ENCODE data around the gene HOTAIR.

Gene HOTAIR

DNA sequence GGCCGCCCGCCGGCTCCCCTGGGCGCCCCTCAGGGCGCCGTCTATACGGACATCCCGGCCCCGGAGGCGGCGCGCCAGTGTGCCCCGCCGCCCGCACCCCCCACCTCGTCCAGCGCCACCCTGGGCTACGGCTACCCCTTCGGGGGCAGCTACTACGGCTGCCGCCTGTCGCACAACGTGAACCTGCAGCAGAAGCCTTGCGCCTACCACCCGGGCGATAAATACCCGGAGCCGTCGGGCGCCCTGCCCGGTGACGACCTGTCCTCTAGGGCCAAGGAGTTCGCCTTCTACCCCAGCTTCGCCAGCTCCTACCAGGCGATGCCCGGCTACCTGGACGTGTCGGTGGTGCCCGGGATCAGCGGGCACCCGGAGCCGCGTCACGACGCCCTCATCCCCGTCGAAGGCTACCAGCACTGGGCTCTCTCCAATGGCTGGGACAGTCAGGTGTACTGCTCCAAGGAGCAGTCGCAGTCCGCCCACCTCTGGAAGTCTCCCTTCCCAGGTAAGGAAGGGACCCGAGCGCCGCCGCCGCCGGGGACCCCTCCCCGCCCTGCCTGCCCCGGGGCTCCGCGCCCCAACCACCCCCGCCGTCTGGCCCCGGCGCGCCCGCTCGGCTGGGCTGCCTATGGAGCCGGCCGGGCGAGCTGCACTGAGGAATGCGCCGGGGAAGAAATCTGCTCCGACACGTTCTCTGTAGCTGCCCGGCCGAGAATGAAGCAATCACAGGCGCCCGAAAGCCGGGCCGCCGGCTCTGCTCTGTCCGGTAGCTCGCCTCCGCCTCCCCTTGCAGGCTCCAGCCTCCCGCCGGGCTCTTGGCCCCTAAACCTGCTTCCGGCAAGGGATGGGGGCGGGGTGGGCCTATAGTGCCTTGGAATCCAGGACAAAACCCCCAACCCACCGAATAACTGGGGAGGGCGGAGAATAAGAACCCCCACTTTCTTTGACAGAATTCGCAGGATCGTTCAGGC, 35.3 kb downstream of the HOTAIR start:
- no peak for DNase-seq

DNA sequence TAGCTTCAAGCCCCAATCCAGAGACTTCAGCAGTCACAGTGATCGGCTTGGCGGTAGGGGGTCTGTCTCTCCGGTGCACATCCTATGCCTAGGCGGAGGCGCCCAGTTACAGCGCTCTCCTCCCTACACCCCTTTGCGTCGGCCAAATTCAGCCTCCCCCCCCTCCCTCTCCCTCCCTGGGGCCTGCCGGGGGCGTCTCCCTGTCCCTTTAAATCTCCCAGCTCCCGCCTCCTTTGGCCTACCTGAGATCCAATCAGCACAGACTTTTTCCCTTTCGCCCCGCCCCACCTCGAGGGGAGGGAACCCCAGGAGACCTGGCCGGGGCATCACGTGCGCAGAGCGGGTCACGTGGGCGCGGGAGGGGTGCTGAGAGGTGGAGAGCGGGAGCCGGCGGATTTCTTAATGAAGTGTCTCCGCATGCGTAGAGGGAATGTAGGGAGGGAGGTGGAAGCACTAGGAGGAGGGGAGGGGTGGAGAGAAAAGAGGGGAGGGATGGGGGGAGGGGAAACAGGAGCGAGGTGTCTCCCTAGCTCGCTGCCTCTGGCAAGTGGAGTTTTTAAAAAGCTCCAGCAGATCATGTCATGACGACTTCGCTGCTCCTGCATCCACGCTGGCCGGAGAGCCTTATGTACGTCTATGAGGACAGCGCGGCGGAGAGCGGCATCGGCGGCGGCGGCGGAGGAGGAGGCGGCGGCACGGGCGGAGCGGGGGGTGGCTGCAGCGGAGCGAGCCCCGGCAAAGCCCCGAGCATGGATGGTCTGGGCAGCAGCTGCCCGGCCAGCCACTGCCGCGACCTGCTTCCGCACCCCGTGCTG, 36.2 kb downstream of the HOTAIR start, which contains the start of gene HOXC13:
Gene HOXC13 (plus strand): TSS at position 506 of the 815 bp plus-strand sequence. CDS start 76 bp downstream, at position 582.
- no peak for DNase-seq

DNA sequence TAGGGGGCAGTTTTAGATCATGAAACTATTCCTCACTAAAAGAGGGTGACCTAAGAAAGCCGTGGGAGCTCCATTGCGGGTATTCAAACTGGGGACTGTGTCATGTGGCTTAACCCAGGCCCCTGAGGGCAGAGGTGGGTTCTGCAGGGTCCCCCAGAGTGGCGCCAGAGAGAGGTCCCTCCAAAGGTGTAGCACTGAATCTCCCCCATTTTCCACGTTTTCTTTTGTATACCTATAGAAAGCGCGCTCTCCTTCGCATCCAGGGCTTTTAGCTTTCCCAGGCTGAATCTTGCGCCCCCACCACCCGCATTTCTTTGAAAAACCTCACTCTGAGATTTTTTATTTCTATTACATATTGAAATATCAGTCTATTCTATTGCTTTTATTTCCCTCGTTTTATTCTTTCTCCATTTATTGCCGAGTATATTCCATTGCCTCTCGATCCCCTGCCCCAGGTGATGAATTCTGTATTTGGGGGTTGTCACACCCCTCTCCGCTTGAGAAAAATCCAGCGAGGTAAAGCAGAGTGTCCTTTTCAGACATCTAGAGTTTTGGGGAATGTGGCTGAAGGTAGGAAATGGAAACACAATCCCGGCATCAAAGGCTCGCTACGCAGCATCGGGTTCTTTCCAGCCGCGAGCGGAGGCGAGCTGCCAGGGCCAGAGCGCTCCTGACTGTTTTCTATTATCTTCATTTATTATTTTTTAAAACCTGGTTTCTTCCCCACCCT, 37.0 kb downstream of the HOTAIR start:
- DNase-seq, result no peak

DNA sequence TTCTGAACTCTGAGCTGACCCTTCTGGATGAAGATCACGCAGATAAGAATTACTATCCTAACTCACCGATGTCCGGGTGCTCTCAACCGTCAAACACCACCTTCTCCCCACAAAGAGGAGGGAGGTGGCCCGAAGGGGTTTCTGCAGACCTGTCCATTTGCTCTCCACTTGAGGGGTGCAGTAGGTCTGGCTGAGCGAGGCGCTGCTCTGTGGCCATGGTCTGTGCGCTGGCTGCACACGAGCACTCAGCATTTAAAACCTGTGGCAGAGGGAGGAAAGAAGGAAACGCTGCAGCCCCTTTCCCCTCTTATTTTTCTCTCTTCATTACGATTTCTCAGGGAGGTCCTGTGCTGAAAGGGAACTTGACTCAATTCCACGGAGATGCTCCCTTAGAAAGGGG, 37.7 kb downstream of the HOTAIR start:
- DNase-seq, result no peak

DNA sequence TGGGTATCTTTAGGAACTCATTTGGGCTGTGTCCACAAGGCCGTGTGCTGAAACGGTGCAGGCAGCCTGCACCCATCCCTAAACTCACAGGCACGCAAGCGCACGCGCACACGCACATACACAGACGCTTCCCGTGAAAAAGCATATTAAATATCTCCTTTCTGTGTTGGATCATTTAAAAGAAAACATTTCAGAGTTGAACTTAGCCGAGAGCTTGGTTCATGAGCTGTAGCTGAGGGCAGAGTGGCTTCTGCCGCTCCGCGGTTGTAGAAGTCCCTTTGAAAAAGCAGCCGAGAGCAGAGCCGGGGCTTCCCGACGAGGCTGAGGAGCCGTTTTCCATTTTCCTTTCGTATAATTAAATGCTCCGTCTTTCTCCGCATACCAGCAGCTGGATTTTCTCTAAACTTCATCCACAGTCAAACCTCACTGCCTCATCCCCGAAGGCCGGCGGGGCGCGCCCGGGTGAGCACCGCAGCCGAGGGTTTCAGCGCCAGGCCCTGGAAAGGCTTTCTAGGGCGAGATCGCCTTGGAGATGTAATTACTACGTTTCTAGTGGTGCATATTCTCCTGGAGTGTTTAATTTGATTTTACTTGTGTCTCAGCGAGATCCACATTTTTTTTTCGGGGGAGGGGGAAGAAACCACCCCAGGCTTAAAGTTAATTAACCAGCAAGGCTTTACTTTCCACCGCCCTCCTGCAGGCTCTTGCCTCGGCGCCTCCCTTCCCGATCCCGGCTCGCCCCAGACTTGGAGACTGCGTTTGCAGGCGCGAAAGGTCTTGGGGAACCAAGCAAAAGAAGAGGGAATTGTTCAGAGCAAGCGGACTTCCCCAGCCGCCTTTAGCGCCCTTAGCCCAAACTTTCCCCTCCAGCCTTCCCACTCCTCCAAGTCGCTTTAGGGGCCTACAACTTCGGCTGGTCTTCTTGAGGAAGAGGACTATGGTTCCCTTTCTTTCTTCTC, 39.1 kb downstream of the HOTAIR start:
- no peak for DNase-seq

- DNase-seq, result no peak
These were observed 41.8 kb downstream of the HOTAIR start for GRCh38 chr12:53932915-53933314.

GRCh38 chr12:53931844-53932581, 42.7 kb downstream of the HOTAIR start:
- no peak for DNase-seq

DNA sequence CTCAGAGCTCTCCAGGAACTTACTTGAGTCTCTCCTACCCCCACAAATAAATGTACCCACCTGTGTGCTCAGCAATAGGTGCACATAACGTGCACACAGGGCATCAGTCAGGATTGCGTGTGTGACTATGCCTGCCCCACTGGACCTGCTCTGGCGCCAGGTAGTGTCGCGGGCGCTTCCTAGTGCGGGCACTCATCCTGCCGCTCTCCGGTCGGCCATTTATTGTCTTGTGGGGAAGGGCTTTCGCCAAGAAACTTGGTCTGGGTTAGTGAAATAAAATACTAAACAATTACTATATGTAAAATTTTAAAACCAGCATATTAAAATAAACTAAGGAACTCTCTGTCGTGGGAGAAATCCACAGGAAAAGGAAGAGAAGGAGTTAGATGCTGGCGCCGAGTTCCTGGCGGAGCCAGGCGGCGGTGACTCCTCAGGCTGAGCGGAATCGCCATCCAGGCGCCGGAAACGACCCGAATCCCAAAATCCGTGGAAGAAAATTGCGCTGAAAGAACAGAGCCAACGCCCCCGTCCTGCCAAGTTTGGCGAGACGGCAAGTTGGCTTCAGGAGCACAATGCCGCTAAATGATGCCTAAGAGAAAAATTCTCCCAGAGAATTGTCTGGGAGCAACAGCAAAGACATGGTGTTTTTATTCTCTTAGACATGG, 44.0 kb downstream of the HOTAIR start:
- no peak for DNase-seq

GRCh38 chr12:53929527-53929926, 45.2 kb downstream of the HOTAIR start:
- no peak for DNase-seq

- no peak for DNase-seq
These were observed 46.5 kb downstream of the HOTAIR start for GRCh38 chr12:53928054-53928835.

DNA sequence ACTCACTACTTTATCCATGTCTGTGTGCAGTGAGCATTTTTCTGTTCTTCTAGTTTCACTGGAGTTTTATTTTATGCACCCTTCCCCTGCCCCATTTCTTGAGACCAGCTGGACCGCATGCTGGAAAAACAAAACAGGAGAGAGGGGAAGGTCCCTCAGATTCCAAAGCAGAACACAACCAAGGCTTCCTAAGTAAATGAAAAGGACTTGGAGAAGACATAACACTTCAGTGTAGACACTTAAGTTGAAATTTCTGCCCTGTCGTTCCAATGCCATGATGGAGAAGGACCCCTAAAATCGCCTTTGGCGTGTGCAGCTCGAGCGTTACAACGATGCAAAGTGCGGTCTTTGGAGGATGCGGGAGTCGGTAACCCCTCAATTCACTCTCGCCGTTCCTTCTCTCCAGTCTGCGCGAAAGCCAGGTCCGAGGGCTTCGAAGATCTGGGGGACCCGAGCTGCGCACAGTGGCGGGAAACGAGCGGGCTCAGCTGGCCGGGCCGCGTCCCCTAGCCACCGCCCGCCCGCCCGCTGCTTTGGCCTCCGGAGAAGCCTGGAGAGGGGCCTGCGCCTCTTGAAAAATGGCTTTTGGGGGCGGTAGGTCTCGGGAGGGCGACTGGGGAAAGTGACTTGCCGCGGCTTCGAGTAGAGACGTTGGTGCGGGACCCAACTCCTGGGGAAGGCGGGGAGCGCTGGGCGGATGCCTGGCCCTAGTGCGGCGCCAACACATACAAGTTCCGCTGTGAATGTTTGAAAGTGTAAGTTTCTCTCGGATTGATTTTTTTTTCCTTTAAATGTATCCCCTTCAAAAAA, 47.3 kb downstream of the HOTAIR start:
- DNase-seq, result no peak

- no peak for DNase-seq
These were observed 50.0 kb downstream of the HOTAIR start for GRCh38 chr12:53924521-53925405.

- no peak for DNase-seq
These were observed 57.7 kb downstream of the HOTAIR start for GRCh38 chr12:53916788-53917655.

Measured in CD4-positive, alpha-beta T cell treated with Interleukin-12 subunit alpha and Interleukin-12 subunit beta, for 1 hour (primary cell).